Endodermal cell (in vitro differentiated cells): Measurements from ENCODE around the gene TMEM18. TPM values are rescaled to one million over a fixed set of nuclear protein-coding genes. Genes with fewer than 3 reads are reported as not detected.

Experiments
- DNase-seq: peaks from one replicate; pipeline ENCODE4 v3.0.0-alpha.2; 2017
- H3K27ac ChIP-seq: 2 replicates; pipeline ENCODE4 v1.5.1; 2013; ENCODE audit warnings: mild to moderate bottlenecking, low read depth, low read length, moderate library complexity
- H3K27me3 ChIP-seq: 2 replicates; pipeline ENCODE4 v1.6.1; 2013; ENCODE audit warnings: mild to moderate bottlenecking, low read length, moderate library complexity; ENCODE audit not compliant: insufficient read depth, control insufficient read depth, poor library complexity, severe bottlenecking
- H3K36me3 ChIP-seq: 2 replicates; pipeline ENCODE4 v1.7.0; 2013; ENCODE audit warnings: mild to moderate bottlenecking, low read length, moderate library complexity; ENCODE audit not compliant: control insufficient read depth, insufficient read depth
- H3K4me1 ChIP-seq: one replicate; pipeline ENCODE4 v1.7.0; 2013; ENCODE audit warnings: low read length; ENCODE audit not compliant: control insufficient read depth, insufficient read depth
- H3K4me3 ChIP-seq: 2 replicates; pipeline ENCODE4 v1.5.1; 2013; ENCODE audit warnings: mild to moderate bottlenecking, low read length, moderate library complexity
- H3K9ac ChIP-seq: 2 replicates; pipeline ENCODE4 v1.6.1; 2013; ENCODE audit warnings: mild to moderate bottlenecking, low read length, moderate library complexity; ENCODE audit not compliant: poor library complexity, severe bottlenecking; ENCODE audit errors: extremely low read depth
- H3K9me3 ChIP-seq: 2 replicates; pipeline ENCODE4 v1.6.1; 2013; ENCODE audit warnings: mild to moderate bottlenecking, low read length, moderate library complexity; ENCODE audit not compliant: control insufficient read depth
- H3K27ac Mint-ChIP-seq: 2 replicates; pipeline ENCODE4 v1.8.0; 2020; ENCODE audit warnings: mixed read lengths
- H3K27me3 Mint-ChIP-seq: 2 replicates; pipeline ENCODE4 v1.8.0; 2021; ENCODE audit warnings: mild to moderate bottlenecking, mixed read lengths; ENCODE audit not compliant: insufficient read depth
- H3K36me3 Mint-ChIP-seq: 2 replicates; pipeline ENCODE4 v1.8.0; 2020; ENCODE audit warnings: low read depth, mixed read lengths
- H3K4me1 Mint-ChIP-seq: 2 replicates; pipeline ENCODE4 v1.8.0; 2020; ENCODE audit warnings: mixed read lengths
- H3K4me3 Mint-ChIP-seq: 2 replicates; pipeline ENCODE4 v1.8.0; 2020; ENCODE audit warnings: mild to moderate bottlenecking, moderate library complexity, mixed read lengths
- H3K9me3 Mint-ChIP-seq: 2 replicates; pipeline ENCODE4 v1.8.0; 2020; ENCODE audit warnings: mild to moderate bottlenecking, mixed read lengths
- CTCF ChIP-seq: fragments of 200-600 bp; sonication (generic); conservative IDR thresholded peaks from 2 replicates; pipeline ENCODE4 v1.5.0; 2021; ENCODE audit warnings: antibody characterized with exemption, mild to moderate bottlenecking
- WGBS, 2 experiments: methylation state at CpG; one replicate each; pipeline versions ENCODE4 v1.1.5 to v1.1.7; 2013; ENCODE audit warnings: missing lambda C conversion rate in 2 of 2, mixed read lengths in 1 of 2; ENCODE audit not compliant: insufficient coverage in 1 of 2, insufficient read length in 1 of 2; 5-methylcytosine and 5-hydroxymethylcytosine counted together
- total RNA-seq, 2 donors: library from RNA; stranded (reverse); fragmentation: NEBNext Ultra II Directional in 1 of 2; extraction: Animal tissue kit (Norgen Biotek cat#: 25700) in 1 of 2; gene quantifications; 2 replicates in 1 of 2; 3 replicates in 1 of 2; pipeline ENCODE4 v1.2.1, GENCODE V29; 2021

The TMEM18 gene
- total RNA-seq, 2 donors from 2014 or later: 19.9 to 20.1 TPM

GRCh38 chr2:696999-697627 lies 19.9 kb upstream of the TMEM18 start:
- Mint-ChIP-seq H3K36me3 (no peaks in the 10 kb centered on the region), H3K27me3 (no peaks in the 10 kb centered on the region), H3K4me1 (no peaks in the 10 kb centered on the region), H3K9me3 (peaks cover 5% of the 10 kb centered on the region), H3K27ac (peak overlapping the region; percentile 44), H3K4me3 (no peak overlapping the region)
- Histone ChIP-seq H3K9ac (no peak overlapping the region), H3K27me3 (no peaks in the 10 kb centered on the region), H3K36me3 (no peaks in the 10 kb centered on the region), H3K4me3 (no peak overlapping the region), H3K9me3 (peaks cover 9% of the 10 kb centered on the region), H3K27ac (no peak overlapping the region), H3K4me1 (no peaks in the 10 kb centered on the region)
- DNase-seq: peak; percentile 51
- WGBS, 2 experiments: 87 to 94% methylated on average over 6 to 11 of the region's 11 CpGs
- TF ChIP-seq CTCF: peak; percentile 45

- no peak overlapping the region for H3K4me3 ChIP-seq
- peaks cover 9% of the 10 kb centered on the region for H3K9me3 ChIP-seq
- no peaks in the 10 kb centered on the region for H3K27me3 ChIP-seq
- no peak overlapping the region for H3K27ac ChIP-seq
- Mint-ChIP-seq H3K4me3 (no peak overlapping the region), H3K4me1 (no peaks in the 10 kb centered on the region), H3K36me3 (no peaks in the 10 kb centered on the region), H3K27me3 (no peaks in the 10 kb centered on the region), H3K27ac (no peak overlapping the region), H3K9me3 (peaks cover 5% of the 10 kb centered on the region)
- no peak overlapping the region for H3K9ac ChIP-seq
- TF ChIP-seq CTCF: no peak
- 94 to 95% methylated on average over 4 to 5 of the region's 5 CpGs for WGBS, 2 experiments
- H3K36me3 ChIP-seq: no peaks in the 10 kb centered on the region
- no peaks in the 10 kb centered on the region for H3K4me1 ChIP-seq
- no peak for DNase-seq
These were observed 19.3 kb upstream of the TMEM18 start for GRCh38 chr2:696463-696862.

- Histone ChIP-seq H3K4me1 (no peaks in the 10 kb centered on the region), H3K36me3 (no peaks in the 10 kb centered on the region), H3K27me3 (no peaks in the 10 kb centered on the region), H3K9me3 (peaks cover 9% of the 10 kb centered on the region), H3K4me3 (no peak overlapping the region), H3K27ac (no peak overlapping the region), H3K9ac (no peak overlapping the region)
- no peaks in the 10 kb centered on the region for H3K36me3 Mint-ChIP-seq
- H3K4me1 Mint-ChIP-seq: no peaks in the 10 kb centered on the region
- no peak overlapping the region for H3K27ac Mint-ChIP-seq
- peaks cover 2% of the 10 kb centered on the region for H3K9me3 Mint-ChIP-seq
- no peak overlapping the region for H3K4me3 Mint-ChIP-seq
- no peak for DNase-seq
- WGBS, 2 experiments: 84 to 86% methylated on average over 5 to 6 of the region's 6 CpGs
- no peak for TF ChIP-seq CTCF
- H3K27me3 Mint-ChIP-seq: no peaks in the 10 kb centered on the region
These were observed 17.8 kb upstream of the TMEM18 start for GRCh38 chr2:694906-695510.
